Umbilical cord (tissue), 2 donors: Measurements from ENCODE around the gene PTPN1. TPM values are rescaled to one million over a fixed set of nuclear protein-coding genes. Genes with fewer than 3 reads are reported as not detected.
A peak's percentile ranks its signal among the peaks of the same experiment; 100 is the strongest.
"Not testable (repeated sequence)": the region's sequence is repeated elsewhere in the genome, so short reads cannot be mapped to it uniquely, and the experiment has no call there.

Experiments used
- DNase-seq: peaks from one replicate; pipeline ENCODE4 v3.0.0-alpha.2; 2015; ENCODE audit warnings: low spot score
- total RNA-seq: library from RNA; depleted of rRNA; stranded (reverse); fragments of >200 nt; gene quantifications from one replicate; pipeline ENCODE4 v1.2.3, GENCODE V29; 2014; ENCODE audit warnings: low replicate concordance; ENCODE audit not compliant: insufficient read depth

The PTPN1 gene
- total RNA-seq, 1 donor from 2014 or later, result 22.1 TPM

DNA sequence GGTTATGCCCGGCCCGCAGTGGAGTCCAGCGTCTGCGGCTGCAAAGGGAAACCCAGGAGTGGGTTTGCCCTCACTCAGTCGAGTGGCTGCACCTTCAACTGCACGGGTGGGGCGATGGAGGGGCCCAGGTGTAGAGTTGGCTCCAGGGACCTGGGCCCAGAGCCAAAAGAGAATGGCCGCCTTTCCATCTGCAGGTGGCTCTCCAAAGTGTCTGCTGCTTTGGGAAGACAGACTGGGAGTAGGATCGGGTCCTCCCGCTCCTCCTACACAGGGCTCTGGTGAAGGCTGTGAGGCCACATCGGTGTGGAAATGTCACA is 80.1 kb downstream of the PTPN1 start:
- DNase-seq, result no peak

DNA sequence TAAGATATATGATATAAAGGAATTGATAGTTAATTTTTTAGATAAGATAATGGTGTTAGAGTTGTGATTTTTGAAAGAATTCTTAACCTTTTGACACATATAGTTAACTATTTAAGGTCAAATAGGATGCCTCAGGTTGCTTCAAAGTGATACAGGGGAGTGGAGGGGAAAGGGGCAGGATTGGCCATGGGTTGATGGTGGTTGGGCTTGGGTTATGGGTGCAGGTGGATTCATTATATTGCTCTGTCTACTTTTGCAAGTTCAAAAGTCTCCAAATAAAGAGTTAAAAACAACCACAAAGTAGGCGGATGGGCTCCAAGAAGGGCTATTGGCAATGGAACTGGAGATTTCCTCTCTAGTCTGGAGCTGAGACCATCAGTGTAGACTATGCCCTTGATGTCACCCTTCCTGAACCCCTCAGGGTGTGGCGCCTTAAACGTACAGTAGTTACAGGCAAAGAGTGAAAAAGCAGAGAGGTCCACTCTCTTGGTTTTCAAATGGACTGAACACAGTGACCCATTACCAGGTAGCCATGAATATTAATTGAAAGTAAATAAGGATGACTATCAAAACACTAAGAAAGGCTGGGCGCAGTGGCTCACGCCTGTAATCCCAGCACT is 81.2 kb downstream of the PTPN1 start:
- DNase-seq, result no peak

DNA sequence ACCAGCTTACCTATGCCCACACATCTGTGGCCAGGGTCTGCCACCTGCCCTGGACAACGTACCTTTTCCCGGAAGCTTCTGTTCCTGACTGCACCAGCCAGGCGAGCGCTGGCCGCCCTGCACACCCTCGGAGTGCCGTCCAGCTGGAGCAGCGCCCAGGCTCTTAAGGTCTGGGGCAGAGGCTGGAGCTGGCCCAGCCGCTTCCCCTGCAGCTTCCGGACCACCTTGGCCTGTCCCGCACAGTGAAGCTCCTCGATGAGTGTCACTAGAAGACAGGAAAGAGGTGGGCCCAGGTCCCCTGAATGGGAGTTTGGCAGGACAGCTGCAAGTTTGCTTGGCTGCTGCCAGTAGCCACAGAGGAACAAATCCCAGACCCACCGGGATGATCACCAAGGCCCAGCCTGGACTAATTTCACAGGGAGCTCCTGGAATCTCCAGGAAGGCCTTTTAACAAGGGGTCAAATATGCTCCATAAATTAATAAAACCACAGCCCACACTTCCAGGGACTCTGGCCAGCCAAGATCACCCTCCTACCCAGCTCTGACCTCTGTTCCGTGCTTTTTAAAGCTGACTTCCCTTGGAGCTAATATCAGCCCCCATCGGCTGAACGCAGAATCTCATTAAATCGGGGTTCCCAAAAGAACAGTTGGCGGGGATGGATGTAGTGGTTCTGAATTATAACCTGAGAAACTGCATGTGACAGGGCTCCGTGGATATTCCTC is 82.3 kb downstream of the PTPN1 start:
- DNase-seq, result no peak

DNA sequence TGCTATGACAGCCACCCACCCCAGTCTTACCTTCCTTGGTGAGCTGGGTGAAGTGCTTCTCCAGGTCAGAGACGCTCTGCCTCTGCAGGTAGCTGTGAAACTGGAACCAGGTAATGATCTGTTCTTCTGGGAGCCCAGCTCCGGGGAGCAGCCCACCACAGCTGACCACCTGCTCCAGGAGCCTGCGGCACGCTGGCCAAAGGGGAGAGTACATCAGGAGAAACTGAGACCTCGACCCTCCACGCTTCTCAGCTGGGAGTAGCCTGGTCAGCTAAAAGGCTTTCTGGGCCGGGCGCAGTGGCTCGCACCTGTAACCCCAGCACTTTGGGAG is 82.8 kb downstream of the PTPN1 start:
- no peak for DNase-seq

DNA sequence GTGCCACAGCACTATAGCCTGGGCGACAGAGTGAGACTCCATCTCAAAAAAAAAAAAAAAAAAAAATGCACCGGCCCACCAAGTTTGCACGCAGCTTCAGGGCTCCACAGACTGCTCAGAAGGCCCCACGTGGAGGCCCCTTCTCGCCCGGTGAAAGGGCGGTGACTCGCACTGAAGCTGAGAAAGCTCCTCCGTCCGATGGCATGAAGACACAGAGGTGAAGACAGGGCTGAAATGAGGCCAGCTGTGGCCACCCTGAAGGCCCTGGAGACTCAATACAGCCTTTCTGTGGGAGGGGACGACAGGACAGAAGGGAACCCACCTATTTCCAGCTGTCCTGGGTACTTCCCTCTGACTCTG is 84.0 kb downstream of the PTPN1 start:
- DNase-seq, result no peak

DNA sequence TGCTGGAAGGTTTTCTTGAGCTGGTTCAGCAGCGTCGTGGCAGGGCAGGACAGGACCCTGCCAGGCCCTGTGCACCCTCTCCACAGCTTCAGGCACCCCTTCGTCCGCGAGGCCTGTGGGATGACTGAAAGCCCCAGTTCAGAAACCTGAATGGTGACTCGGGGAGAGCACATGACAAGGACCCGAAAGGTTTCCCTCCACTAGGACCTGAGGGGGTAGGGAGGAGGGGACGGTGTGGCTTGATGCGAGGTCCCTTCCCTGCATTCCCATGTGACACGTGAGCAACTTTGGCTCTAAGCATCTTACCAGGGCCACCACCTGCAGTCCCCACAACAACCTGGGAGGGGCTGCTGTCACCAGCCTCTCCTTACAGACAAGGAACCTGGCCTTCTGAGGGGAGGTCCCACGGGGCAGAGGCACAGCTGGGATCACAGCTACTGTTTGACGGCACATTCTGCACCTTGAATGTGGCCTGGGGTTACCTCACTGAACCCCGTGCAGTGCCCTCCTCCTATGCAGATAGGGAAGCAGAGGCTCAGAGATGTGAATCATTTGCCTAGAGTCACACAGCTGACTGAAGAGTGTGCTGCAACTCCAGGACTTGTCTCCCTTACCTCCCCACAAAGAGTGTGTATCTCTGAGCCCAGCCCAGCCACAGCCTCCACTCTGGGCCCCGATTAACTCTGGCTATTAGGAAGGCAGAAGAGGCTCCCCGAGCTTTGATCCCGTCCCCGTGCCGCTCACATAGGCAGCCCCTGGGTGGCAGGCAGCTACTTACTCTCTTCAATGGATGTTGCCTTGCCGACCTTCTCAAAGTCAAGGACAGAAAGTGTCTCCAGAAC is 84.6 kb downstream of the PTPN1 start:
- no peak for DNase-seq

DNA sequence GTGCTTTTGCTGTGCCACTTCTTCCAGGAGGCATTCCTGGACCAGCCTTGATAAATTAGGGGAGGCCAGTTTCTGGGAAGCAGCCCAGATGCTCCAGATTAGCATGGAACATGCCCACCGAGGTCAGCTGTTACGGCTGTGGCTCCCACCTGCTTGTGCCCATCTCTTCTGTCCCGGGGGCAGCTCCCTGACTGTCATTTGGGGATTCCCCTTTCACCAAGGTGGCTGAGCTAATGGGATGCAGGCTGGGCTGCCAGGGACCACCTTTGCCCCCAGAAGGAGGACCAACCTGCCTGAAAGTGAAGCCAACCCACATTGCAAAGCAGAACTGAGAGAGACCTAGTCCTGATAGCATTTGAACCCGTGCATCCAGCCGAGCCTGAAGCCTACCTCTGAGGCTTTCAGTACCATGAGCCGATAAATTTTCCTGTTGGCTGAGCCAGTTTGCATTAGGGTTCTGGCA is 85.3 kb downstream of the PTPN1 start:
- DNase-seq, result no peak

DNA sequence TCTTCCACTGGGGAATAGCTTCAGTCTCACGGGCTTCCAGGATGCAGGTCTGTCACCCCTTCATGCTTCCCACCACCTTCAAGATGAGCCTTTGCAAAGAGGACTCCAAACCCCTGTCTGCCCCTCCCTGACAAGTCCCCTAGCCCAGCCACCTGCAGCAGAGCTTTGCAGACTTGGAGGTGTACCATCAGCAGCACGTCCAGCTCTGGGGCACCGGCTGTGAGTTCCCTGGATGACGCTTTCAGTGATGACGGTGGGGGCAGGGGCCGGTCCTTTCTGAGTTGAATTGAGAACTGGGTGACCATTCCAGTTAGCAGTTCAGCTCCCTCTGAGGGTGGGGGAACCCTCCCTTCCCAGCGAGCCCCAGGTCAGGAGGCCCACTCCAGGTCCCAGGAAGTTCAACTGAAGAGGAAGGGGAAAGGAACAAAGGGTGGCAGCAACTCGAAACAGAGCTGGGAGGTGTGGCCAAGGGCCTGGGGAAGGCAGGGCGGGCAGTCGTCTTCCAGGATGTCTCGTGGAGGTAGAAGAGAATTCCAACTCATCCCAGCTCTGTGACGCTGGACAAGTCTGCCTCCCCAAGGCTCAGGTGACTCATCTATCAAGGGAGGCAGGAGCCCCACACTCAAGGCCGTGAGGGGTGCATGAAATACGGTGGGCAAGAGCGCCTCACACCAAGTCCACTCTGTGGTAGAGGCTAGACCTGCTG is 86.0 kb downstream of the PTPN1 start:
- peak; percentile 31 for DNase-seq

DNA sequence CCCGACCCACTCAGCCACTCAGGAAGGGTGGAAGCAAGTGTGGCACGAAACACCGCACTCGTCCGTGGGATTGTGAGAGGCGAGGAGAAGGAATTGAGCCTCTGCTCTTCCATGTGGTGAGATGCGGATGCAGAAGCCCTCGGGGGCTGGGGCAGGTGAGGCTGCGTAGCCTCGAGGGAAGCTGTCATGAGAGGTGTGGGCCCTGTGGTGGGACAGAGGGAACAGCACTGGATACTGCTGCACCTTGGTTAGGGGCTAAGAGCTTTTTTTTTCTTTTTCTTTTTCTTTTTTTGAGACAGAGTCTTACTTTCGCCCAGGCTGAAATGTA is 86.5 kb downstream of the PTPN1 start:
- no peak for DNase-seq

DNA sequence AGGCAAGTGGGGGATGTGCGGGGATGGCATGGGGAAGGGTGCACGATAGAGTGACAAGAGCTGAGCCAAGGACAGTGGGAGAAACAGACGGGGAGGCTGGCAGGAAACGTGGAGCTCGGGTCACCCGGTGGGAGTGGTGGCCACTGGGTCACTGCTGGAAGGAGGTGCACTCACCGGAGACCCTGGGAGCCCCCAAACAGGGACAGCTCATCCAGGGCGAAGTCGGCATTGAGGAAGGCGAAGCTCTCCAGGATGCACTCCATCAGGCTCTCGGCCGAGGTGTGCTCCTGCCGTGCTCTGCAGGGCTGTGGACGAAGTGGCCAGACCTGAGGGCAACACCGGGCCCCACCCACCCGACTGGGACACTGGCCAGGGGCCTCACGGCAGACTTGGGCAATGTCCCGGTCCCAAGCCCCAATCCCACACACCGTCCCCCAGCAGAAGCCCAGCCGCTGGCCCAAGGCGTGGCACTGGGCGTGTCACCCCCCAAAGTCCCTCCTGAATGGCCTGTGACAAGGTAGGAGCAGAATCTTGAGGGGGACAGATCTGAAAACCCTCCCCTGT is 87.3 kb downstream of the PTPN1 start:
- DNase-seq, result no peak

DNA sequence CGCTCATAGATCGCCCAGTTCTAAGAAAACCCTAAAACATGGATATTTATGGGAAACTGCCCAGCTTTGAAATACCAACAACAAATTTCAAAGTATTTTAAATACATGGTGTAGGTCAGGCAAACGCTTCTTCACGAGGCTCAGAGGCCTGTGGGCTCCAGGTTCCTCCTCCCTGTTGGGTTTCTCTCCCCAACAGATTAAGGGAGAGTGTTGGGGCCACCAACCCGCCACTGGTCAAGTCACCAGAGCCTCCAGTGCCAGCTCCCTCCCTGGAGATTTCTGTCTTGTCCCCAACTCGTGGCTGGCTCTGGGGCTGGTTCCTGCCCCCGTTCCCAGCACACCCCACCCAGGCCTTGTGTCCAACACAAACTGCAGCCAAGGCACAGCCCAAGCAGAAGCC is 87.9 kb downstream of the PTPN1 start:
- no peak for DNase-seq

DNA sequence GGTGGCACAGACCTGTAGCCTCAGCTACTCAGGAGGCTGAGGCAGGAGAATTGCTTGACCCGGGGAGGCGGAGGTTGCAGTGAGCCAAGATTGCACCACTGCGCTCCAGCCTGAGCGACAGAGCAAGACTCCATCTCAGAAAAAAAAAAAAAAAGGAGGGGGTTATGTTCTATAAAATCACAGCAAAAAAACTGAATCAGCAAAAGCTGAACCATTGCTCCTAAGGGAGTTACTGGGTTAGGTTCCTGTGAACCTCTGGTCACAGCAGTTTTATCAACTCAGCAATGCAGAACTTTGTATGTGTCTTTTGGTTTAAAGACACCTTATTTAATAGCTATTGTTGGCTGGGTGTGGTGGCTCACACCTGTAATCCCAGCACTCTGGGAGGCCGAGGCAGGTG is 88.6 kb downstream of the PTPN1 start:
- not testable (repeated sequence) for DNase-seq

DNA sequence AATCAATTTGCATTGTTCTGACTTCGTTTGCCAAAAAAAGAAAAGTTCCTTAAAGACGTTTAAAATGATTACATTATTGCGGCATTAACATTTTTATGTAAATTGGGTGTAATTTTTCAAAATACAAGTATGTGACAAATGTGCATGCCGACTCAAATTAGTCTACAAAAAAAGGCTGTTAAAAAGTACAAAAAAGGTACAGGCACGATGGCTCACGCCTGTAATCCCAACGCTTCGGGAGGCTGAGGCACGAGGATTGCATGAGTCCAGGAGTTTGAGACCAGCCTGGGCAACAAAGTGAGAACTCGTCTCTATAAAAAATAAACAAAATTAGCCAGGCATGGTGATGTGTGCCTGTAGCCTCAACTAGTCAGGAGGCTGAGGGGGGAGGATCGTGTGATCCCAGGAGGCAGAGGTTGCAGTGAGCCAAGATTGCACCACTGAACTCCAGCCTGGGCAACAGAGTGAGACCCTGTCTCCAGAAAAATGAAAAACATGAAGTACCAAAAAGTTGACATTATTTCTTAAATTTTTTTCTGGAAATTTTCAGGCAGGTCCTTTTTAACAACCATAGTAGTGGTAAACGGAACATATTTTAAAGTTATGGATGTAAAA is 90.2 kb downstream of the PTPN1 start:
- no peak for DNase-seq

DNA sequence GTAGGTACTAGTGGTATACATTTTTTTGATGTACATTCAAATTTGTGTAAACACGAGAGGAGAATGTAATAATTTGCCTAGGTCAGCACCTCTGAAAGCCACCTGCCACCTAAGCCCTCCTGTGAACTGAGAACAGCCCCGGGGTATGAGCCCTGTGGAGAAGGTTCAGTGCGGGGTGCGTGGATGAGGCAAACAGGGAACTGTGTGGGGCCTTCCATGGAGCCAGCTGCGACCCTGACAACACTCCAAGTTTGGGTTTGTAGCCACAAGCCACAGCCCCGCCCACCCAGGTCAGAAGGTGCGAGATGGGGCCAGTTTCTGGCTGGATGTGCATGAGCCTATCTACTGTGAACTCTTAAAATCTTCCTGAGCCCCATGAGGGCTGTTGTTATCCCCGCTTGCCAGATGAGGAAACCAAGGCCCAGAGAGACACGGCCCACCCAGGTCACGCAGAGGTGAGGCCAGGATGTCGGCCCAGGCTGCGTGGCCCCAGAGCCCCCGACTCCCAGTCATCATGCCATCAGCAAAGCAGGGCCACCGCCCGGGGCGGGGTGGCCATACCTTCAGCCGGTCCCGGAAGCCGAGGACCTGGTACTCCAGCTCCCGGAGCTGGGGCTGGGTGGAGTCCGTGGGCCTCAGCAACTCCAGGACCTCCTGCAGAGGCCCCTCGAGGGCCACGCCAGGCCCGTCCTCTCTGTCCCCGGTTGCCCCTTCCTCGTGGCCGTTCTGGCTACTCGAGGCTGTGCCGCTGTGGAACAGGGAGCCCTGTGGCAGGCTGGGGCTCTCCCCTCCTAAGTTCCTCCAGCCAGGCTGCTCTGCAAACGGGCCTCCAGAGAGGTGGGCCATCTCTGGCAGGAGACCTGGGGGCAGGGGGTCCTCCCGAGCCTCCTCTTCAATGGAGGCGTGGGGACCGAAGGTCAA is 91.6 kb downstream of the PTPN1 start:
- no peak for DNase-seq

DNA sequence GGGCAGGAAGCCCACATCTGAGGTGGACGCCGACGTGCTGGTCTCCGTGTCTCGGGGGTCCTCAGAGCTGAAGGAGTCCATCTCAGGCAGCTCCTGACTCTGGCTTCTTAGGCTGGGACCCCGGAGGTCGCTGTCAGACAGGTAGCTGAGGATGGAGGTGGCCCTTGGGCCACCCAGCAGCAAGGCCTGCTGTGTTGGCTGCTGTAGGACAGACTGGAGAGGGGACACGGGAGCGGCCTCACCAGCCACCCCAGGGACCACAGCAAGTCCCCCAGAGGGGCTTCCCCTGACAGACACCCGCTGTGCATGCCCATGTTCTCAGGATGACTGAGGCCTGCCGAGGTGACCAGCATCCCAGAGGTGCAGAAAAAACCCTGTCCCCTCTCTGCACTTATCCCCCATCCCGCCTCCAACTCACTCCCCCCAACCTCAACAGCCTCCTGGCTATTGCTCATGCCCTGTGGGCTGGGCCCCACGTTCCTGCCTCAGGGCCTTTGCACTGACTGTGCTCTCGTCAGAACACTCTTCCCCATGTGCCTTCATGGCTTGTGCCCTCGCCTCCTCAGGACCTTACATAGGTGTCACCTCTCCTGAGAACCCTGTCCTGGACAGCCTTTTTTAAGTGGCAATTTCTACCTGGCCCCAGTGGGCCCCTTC is 92.4 kb downstream of the PTPN1 start:
- DNase-seq, result no peak

DNA sequence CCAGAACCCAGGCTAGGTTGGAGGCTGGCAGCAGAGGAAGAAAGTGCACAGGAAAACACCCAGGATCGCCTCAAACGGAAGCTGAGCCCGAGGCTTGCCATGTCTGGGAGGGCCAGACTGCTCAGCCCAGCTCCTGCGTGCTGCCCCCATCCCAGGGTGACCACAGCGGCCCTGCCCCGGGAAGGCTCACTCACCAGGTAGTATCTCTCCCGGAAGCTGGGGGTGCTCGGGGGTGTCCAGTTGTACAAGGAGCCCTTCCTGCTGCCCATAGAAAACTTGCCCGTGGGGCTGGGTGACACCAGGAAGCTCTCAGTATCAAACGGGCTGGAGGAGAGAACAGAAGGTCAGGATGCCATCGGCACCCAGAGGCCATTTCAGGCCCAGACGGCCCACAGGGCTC is 94.3 kb downstream of the PTPN1 start:
- DNase-seq, result no peak

DNA sequence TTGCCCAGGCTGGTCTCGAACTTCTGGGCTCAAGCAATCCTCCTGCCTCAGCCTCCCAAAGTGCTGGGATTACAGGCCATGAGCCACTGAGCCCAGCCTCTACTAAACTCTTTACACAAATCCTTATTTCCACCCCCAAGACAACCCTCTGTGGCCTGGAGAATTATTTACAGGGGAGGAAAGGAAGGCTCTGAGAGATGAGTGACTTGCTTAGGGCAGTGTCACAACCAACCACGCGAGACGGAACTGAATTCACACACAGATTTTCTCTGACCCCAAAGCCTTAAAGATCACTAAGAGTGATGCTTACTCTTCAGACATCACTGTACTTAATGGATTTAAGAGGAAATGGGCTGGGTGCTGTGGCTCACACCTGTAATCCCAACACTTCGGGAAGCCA is 95.0 kb downstream of the PTPN1 start:
- DNase-seq, result no peak

DNA sequence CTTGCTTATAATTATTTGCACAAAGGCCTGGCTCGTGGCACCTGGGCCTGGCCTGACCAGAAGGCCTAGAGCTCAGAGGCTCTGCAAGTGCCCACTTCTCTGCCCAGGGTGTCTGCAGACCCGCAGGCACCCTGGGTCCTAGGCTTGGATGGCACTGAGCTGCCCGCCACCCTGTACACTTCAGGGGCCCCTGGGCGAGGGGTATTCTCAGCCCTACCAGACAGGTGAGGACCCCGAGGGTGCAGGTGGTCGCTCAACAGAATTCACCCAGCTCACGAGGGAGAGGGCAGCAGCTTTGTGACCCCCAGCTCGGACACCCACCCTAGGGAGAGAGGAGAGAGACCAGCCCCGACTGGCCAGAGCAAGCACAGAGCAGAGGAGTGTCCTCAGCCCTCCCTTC is 97.3 kb downstream of the PTPN1 start:
- DNase-seq, result no peak

DNA sequence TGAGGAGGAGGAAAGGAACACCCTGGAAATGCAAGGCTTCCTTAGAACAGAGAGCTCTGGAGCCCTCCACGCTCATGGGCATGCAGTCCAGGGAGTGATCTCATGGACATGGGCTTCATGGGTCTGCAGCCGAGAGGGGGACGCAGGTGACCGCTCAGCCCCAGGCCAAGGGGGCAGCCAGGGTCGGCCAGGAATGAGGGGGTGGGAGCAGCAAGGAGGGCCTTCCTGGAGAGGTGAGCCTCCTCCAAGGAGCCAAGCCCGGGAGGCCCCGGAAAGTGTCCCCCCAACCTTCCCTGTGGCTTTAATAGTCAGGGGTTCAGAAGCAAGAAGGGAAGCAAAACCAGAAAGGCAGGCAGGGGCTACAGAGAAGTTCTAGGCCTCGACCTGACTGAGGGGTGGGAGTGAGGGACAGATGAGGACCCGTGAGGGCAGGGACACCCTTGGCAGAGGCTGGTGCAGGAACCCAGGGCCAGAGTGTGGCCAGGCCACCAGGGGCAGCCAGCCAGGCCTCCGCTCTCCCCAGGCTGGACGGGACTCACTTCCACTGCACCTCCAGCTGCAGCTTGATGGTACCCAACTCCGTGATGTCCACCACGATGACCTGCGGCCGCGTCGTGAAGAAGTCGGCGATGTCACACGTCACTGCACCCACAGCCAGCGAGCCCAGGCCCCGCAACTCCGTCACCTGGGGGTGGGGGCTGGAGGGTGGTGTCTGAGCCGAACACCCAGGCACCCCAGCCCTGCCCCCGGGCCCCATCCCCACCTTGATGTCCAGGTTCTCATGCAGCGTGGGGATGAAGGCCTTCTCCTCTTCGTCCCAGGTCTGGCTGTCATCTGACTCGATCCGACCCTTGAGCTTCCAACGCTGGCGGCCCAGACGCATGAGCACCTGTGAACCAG is 97.9 kb downstream of the PTPN1 start:
- no peak for DNase-seq
